Ishikawa (cell line): Measurements from ENCODE around the gene CLDN12.

Experiments used
- CEBPB ChIP-seq: IDR thresholded peaks from 2 replicates; pipeline ENCODE4 v1.6.1; 2012
- CREB1 ChIP-seq: IDR thresholded peaks from 2 replicates; pipeline ENCODE4 v1.6.1; 2012; ENCODE audit warnings: low read depth
- EGR1 ChIP-seq: IDR thresholded peaks from 2 replicates; pipeline ENCODE4 v1.6.1; 2012
- EP300 ChIP-seq: IDR thresholded peaks from 2 replicates; pipeline ENCODE4 v1.6.1; 2012; ENCODE audit warnings: borderline replicate concordance
- FOXM1 ChIP-seq: IDR thresholded peaks from 2 replicates; pipeline ENCODE4 v1.6.1; 2012; ENCODE audit warnings: low read depth, borderline replicate concordance
- NFIC ChIP-seq: IDR thresholded peaks from 2 replicates; pipeline ENCODE4 v1.6.1; 2012
- RAD21 ChIP-seq: IDR thresholded peaks from 2 replicates; pipeline ENCODE4 v1.6.1; 2012; ENCODE audit warnings: low read depth
- TAF1 ChIP-seq: IDR thresholded peaks from 2 replicates; pipeline ENCODE4 v1.6.1; 2012; ENCODE audit warnings: low read depth, mild to moderate bottlenecking
- TCF12 ChIP-seq: IDR thresholded peaks from 2 replicates; pipeline ENCODE4 v1.6.1; 2012; ENCODE audit warnings: low read depth
- TEAD4 ChIP-seq: IDR thresholded peaks from 2 replicates; pipeline ENCODE4 v1.6.1; 2012
- YY1 ChIP-seq: IDR thresholded peaks from 2 replicates; pipeline ENCODE4 v1.6.1; 2012; ENCODE audit warnings: low read depth
- ZBTB7A ChIP-seq: IDR thresholded peaks from 2 replicates; pipeline ENCODE4 v1.6.1; 2012; ENCODE audit warnings: low read depth
- TF ChIP-seq, protein P1 (sequence below): IDR thresholded peaks from 2 replicates; pipeline ENCODE4 v1.6.1; 2012
- TF ChIP-seq, protein P2 (sequence below): IDR thresholded peaks from 2 replicates; pipeline ENCODE4 v1.6.1; 2012; ENCODE audit warnings: low read depth, mild to moderate bottlenecking
- TF ChIP-seq, protein P3 (sequence below): IDR thresholded peaks from 2 replicates; pipeline ENCODE4 v1.6.1; 2012

The CLDN12 gene

DNA sequence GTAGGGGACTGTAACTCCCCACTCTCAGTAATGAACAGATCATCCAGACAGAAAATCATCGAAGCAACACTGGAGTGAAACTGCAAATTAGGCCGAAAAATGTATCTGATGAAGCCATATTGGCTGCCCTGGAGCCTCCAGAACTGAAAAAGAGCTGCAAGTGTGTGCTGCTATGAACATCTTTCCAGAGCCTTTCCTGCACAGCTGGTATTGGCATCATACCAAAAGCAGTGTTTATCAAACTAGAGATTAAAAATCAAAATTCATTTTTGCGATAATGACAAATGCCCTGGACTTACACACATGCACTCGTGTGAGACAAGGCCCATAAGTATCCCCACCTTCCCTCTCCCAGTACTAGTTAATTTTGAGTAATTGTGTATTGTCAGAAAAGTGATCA is 6.8 kb upstream of the CLDN12 start:
- TF ChIP-seq EP300: no peak
- no peak for TF ChIP-seq ZBTB7A
- TF ChIP-seq TAF1: no peak
- TF ChIP-seq, protein P1, sequence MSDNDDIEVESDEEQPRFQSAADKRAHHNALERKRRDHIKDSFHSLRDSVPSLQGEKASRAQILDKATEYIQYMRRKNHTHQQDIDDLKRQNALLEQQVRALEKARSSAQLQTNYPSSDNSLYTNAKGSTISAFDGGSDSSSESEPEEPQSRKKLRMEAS: no peak
- no peak for TF ChIP-seq FOXM1
- TF ChIP-seq, protein P2, sequence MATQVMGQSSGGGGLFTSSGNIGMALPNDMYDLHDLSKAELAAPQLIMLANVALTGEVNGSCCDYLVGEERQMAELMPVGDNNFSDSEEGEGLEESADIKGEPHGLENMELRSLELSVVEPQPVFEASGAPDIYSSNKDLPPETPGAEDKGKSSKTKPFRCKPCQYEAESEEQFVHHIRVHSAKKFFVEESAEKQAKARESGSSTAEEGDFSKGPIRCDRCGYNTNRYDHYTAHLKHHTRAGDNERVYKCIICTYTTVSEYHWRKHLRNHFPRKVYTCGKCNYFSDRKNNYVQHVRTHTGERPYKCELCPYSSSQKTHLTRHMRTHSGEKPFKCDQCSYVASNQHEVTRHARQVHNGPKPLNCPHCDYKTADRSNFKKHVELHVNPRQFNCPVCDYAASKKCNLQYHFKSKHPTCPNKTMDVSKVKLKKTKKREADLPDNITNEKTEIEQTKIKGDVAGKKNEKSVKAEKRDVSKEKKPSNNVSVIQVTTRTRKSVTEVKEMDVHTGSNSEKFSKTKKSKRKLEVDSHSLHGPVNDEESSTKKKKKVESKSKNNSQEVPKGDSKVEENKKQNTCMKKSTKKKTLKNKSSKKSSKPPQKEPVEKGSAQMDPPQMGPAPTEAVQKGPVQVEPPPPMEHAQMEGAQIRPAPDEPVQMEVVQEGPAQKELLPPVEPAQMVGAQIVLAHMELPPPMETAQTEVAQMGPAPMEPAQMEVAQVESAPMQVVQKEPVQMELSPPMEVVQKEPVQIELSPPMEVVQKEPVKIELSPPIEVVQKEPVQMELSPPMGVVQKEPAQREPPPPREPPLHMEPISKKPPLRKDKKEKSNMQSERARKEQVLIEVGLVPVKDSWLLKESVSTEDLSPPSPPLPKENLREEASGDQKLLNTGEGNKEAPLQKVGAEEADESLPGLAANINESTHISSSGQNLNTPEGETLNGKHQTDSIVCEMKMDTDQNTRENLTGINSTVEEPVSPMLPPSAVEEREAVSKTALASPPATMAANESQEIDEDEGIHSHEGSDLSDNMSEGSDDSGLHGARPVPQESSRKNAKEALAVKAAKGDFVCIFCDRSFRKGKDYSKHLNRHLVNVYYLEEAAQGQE: no peak
- TF ChIP-seq CREB1: no peak
- TF ChIP-seq, protein P3, sequence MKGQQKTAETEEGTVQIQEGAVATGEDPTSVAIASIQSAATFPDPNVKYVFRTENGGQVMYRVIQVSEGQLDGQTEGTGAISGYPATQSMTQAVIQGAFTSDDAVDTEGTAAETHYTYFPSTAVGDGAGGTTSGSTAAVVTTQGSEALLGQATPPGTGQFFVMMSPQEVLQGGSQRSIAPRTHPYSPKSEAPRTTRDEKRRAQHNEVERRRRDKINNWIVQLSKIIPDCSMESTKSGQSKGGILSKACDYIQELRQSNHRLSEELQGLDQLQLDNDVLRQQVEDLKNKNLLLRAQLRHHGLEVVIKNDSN: no peak
- TF ChIP-seq NFIC: no peak
- no peak for TF ChIP-seq TEAD4
- no peak for TF ChIP-seq CEBPB
- TF ChIP-seq YY1: no peak

DNA sequence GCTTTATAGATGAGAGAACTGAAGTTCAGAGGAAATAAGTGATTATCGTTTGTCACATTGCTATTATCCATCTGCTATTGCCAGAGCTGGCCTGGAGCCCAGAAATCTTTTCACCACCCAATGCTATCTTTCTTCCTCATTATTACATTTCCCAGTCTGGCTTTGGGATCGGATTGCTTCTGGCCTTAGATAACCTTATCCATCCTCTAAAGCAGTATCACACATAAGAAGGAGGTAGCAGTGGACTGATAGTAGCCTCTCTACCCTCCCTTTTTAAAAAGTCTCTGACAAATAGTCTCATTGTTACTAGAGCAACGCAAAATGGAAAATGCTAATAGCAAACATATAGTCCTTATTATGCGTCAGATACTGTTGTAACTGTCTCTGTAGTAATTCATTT is 1.3 kb upstream of the CLDN12 start:
- TF ChIP-seq, protein P1: no peak
- TF ChIP-seq EP300 (no peak), EGR1 (no peak), TAF1 (no peak), FOXM1 (no peak), ZBTB7A (no peak), CEBPB (no peak), YY1 (no peak), TEAD4 (no peak), NFIC (no peak)
- TF ChIP-seq, protein P3: no peak
- TF ChIP-seq, protein P2: no peak

DNA sequence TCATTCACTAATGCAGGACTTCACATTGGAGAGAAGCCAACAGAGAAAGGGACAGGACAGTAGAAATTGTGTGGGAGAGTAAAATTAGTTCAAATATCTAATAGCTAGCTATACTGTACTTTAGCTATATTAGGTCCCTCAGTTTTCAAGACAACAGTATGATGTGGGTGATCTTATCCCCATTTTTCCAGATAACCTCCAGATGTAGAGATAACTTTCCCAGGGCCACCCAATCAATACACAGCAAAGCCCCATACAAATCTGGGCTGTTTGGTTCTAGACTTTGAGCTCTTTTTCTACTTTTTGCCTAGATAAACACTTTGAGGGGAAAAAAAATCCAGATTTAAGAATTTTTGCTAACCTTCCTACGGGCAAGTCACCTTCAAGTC is 482 bp upstream of the CLDN12 start:
- TF ChIP-seq RAD21: no peak
- TF ChIP-seq ZBTB7A: no peak
- no peak for TF ChIP-seq TEAD4
- TF ChIP-seq, protein P3: no peak

DNA sequence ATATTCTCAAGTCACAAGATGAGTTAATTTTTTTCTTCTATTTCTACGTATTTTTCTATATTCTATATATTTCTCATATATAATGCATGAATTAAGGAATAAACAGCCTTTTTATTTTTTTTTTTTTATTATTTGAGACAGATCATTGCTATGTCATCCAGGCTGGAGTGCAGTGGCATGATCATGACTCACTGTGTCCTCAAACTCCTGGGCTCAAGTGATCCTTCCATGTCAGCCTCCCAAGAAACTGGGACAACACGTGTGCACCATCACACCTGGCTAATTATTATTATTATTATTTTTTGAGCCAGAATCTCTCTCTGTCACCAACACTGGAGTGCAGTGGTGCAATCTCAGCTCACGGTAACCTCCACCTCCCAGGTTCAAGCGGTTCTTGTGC is 1.5 kb downstream of the CLDN12 start:
- TF ChIP-seq, protein P1: no peak
- no peak for TF ChIP-seq EP300

DNA sequence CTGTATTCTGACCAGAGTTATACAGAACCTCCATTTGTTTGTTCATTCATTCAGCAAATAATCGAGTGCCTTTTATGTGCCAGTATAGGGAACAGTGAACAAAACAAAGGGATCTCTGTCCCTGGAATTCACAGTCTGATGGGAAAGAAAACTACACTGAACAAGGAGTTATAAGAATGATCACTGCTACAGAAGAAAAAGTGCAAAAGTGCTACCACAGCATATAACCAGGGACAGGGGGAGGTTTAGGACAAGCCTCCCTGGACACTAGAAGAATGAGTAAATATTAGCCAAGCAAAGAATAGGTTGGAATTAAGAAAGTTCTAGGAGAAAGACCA is 4.2 kb downstream of the CLDN12 start:
- TF ChIP-seq TAF1: no peak
- no peak for TF ChIP-seq ZBTB7A
- TF ChIP-seq, protein P2: no peak
- TF ChIP-seq TEAD4: no peak
- TF ChIP-seq CREB1: no peak
- TF ChIP-seq, protein P1: no peak
- TF ChIP-seq TCF12: no peak
- TF ChIP-seq YY1: no peak
- no peak for TF ChIP-seq CEBPB
- no peak for TF ChIP-seq FOXM1
- TF ChIP-seq, protein P3: no peak
- no peak for TF ChIP-seq NFIC
